Measurements from ENCODE around the gene HORMAD2. TPM values are rescaled to one million over a fixed set of nuclear protein-coding genes. Genes with fewer than 3 reads are reported as not detected.
A peak's percentile ranks its signal among the peaks of the same experiment; 100 is the strongest.

The HORMAD2 gene
- polyA plus RNA-seq, 1 of the 3 experiments (the other 2 are of a cell fraction) = not detected

DNA sequence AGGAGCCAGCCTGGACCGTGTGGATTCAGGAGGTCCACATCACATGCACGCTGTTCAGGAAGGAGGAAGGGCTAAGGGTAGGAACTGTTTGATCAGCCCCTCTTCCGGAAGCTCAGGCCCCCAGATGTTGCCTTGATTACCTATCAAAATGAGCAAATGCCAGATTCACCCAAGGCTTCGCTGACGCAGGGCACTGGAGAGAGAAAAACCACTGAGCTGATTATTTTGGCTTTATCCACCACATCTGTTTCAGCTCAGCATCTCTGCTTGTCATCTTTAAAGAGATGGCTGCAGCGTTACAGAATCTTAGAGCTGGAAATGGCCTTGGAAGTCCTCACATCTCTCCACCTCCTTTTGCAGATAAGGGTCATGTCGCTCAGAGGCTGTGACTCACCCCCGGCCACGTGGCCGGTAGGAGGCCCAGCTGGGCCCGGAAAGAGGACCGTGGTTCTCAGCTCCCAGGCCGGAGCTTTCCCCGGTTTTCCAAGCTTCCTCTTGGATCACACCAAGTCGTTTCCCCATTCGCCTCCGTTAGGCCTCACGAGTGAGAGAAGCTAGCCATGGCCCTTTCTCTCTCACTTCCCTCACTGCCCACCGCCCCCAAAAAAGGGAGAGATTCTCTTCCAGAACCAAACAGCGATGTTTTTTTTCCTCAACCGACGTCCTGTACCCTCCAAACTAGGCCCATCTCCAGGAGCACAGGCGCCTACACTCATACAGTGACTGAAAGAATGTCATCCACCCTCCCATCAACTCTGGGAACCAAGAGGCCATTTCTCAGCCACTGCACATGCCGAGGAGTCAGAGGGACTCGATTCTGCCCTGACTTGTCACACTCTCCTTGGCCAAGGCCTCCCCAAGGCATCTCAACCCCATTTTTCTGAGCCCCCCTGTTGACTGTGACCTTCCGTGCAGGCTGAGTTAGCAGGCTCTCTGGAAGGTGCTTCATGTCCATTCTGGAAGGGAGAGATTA, 128.7 kb downstream of the HORMAD2 start:
- Histone ChIP-seq H4K20me1 (ENCODE audit: insufficient read depth) (no peaks in the 10 kb centered on the region), H3K9me2 (no peaks in the 10 kb centered on the region), H2AFZ (ENCODE audit: low read depth) (peak overlapping the region; percentile 62), H3K27ac (ENCODE audit: low read depth in 2 of 2, low read length in 1 of 2) (peak overlapping the region; percentile 75 to 94), H3K4me3 (ENCODE audit: low read depth in 2 of 2, low read length in 1 of 2) (no peak overlapping the region), H3K36me3 (replicated peaks in 1 of 2; ENCODE audit: control insufficient read depth in 1 of 2, insufficient read depth in 2 of 2, low read length in 1 of 2) (no peaks in the 10 kb centered on the region), H3F3A (replicated peaks; ENCODE audit: insufficient read depth) (peaks cover 50% of the 10 kb centered on the region), H3K9ac (0 out of 2 replicates have a peak overlapping the region, but pooled peaks have one; percentile 33), H3K9me3 (no peaks in the 10 kb centered on the region), H3K27me3 (ENCODE audit: insufficient read depth) (no peaks in the 10 kb centered on the region), H3K79me2 (ENCODE audit: insufficient read depth) (no peaks in the 10 kb centered on the region), H3K4me1 (ENCODE audit: control insufficient read depth in 1 of 2, insufficient read depth in 2 of 2, low read depth in 1 of 2, low read length in 1 of 2) (peaks cover 42 to 67% of the 10 kb centered on the region in 2 experiments), H3K4me2 (peak overlapping the region; percentile 43; the same call in 1 of the 2 replicates)
- CTCF ChIA-PET = interaction anchor here (0.7 to 1.3 kb wide), 3 partner anchors 10 to 79 kb away, joined by 3 to 5 read pairs (median 3); no protein-coding TSS in a partner anchor
- POLR2A ChIA-PET = interaction anchor here (0.6 kb wide), 1 partner anchor 184 kb away, joined by 3 read pairs; no protein-coding TSS in a partner anchor
- WGBS (ENCODE audit: low lambda C conversion rate) = 55% methylated on average over 23 of the region's 26 CpGs
- TF ChIP-seq, protein P1, sequence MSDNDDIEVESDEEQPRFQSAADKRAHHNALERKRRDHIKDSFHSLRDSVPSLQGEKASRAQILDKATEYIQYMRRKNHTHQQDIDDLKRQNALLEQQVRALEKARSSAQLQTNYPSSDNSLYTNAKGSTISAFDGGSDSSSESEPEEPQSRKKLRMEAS (IDR thresholded peaks at IDR 0.05; ENCODE audit: low read depth) = peak; percentile 99
- TF ChIP-seq RAD21 (IDR thresholded peaks at IDR 0.05; ENCODE audit: low read length) (no peak), RFX5 (IDR thresholded peaks at IDR 0.05; ENCODE audit: low read length) (no peak), TEAD4 (IDR thresholded peaks at IDR 0.05; ENCODE audit: borderline replicate concordance, insufficient read depth) (peak; percentile 41; the same call in 1 of the 2 replicates), JUND (IDR thresholded peaks at IDR 0.05) (peak; percentile 83), FOXM1 (IDR thresholded peaks at IDR 0.05; ENCODE audit: low read depth) (no peak), SIN3A (IDR thresholded peaks at IDR 0.05; ENCODE audit: borderline replicate concordance, low read depth, low read length) (0 out of 2 replicates have a peak, but pooled peaks have one; percentile 10), TAF1 (IDR thresholded peaks at IDR 0.05; ENCODE audit: borderline replicate concordance, low read depth, low read length) (no peak), POLR2AphosphoS5 (IDR thresholded peaks at IDR 0.05; ENCODE audit: low read depth, low read length) (peak; percentile 39; the same call in 1 of the 2 replicates), RCOR1 (IDR thresholded peaks at IDR 0.05; ENCODE audit: low read length) (peak; percentile 47; the same call in 1 of the 2 replicates), RXRA (IDR thresholded peaks at IDR 0.05; ENCODE audit: borderline replicate concordance, low read depth) (peak; percentile 71; the same call in 1 of the 2 replicates), GABPA (IDR thresholded peaks at IDR 0.05; ENCODE audit: low read depth) (0 out of 2 replicates have a peak, but pooled peaks have one; percentile 16), NFIC (IDR thresholded peaks at IDR 0.05; ENCODE audit: borderline replicate concordance) (peak; percentile 74), ELF1 (IDR thresholded peaks at IDR 0.05) (0 out of 2 replicates have a peak, but pooled peaks have one; percentile 40), EP300 (IDR thresholded peaks at IDR 0.05; ENCODE audit: borderline replicate concordance in 1 of 2, low read depth in 1 of 2, low read length in 1 of 2) (peak in 1 of 2 experiments; percentile 63; a peak in 3 of 4 replicates), YY1 (IDR thresholded peaks at IDR 0.05; ENCODE audit: low read depth) (peak; percentile 60; the same call in 1 of the 2 replicates), TCF12 (IDR thresholded peaks at IDR 0.05) (peak; percentile 92), SMC3 (IDR thresholded peaks at IDR 0.05; ENCODE audit: low read depth, low read length) (no peak), FOSL2 (IDR thresholded peaks at IDR 0.05; ENCODE audit: borderline replicate concordance, low read depth) (peak; percentile 90)
- TF ChIP-seq, protein P2, sequence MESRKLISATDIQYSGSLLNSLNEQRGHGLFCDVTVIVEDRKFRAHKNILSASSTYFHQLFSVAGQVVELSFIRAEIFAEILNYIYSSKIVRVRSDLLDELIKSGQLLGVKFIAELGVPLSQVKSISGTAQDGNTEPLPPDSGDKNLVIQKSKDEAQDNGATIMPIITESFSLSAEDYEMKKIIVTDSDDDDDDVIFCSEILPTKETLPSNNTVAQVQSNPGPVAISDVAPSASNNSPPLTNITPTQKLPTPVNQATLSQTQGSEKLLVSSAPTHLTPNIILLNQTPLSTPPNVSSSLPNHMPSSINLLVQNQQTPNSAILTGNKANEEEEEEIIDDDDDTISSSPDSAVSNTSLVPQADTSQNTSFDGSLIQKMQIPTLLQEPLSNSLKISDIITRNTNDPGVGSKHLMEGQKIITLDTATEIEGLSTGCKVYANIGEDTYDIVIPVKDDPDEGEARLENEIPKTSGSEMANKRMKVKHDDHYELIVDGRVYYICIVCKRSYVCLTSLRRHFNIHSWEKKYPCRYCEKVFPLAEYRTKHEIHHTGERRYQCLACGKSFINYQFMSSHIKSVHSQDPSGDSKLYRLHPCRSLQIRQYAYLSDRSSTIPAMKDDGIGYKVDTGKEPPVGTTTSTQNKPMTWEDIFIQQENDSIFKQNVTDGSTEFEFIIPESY (IDR thresholded peaks at IDR 0.05; ENCODE audit: borderline replicate concordance, low read depth) = peak; percentile 48; the same call in 1 of the 2 replicates
- TF ChIP-seq, protein P3, sequence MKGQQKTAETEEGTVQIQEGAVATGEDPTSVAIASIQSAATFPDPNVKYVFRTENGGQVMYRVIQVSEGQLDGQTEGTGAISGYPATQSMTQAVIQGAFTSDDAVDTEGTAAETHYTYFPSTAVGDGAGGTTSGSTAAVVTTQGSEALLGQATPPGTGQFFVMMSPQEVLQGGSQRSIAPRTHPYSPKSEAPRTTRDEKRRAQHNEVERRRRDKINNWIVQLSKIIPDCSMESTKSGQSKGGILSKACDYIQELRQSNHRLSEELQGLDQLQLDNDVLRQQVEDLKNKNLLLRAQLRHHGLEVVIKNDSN (IDR thresholded peaks at IDR 0.05; ENCODE audit: borderline replicate concordance, low read depth) = peak; percentile 86
- TF ChIP-seq, protein P4, sequence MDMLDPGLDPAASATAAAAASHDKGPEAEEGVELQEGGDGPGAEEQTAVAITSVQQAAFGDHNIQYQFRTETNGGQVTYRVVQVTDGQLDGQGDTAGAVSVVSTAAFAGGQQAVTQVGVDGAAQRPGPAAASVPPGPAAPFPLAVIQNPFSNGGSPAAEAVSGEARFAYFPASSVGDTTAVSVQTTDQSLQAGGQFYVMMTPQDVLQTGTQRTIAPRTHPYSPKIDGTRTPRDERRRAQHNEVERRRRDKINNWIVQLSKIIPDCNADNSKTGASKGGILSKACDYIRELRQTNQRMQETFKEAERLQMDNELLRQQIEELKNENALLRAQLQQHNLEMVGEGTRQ (IDR thresholded peaks at IDR 0.05; ENCODE audit: borderline replicate concordance, low read depth, low read length) = no peak
- TF ChIP-seq, protein P5, sequence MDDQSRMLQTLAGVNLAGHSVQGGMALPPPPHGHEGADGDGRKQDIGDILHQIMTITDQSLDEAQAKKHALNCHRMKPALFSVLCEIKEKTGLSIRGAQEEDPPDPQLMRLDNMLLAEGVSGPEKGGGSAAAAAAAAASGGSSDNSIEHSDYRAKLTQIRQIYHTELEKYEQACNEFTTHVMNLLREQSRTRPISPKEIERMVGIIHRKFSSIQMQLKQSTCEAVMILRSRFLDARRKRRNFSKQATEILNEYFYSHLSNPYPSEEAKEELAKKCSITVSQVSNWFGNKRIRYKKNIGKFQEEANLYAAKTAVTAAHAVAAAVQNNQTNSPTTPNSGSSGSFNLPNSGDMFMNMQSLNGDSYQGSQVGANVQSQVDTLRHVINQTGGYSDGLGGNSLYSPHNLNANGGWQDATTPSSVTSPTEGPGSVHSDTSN (IDR thresholded peaks at IDR 0.05) = peak; percentile 78
- peak; percentile 61 for DNase-seq
